HepG2 (cell line): ENCODE data around the gene LAMC3. TPM values are rescaled to one million over a fixed set of nuclear protein-coding genes. Genes with fewer than 3 reads are reported as not detected.

Source experiments
- ATAC-seq: fragments of 200-7000 bp; cut with Tn5 transposase; 3 replicates; pipeline ENCODE4 v1.9.1; 2020; ENCODE audit warnings: mild to moderate bottlenecking, moderate library complexity
- BruUV-seq: library from RNA; stranded (reverse); fragments of 400-500 nt; replicated peaks from 2 replicates; lab custom pipeline; 2021; lab: Mats Ljungman, UMichigan
- CTCF ChIA-PET: fragments of 300-600 bp; formaldehyde crosslinking; extraction: SDS; loops from one replicate; lab custom pipeline; 2021; ENCODE audit warnings: low total read pairs, inconsistent platforms, low intra/inter-chr PET ratio; lab: Yijun Ruan, JAX
- POLR2A ChIA-PET: fragments of 350-600 bp; sonication (Branson Sonifier 250); formaldehyde crosslinking; loops from one replicate; lab custom pipeline; 2020; ENCODE audit warnings: antibody characterized with exemption, inconsistent platforms; lab: Yijun Ruan, JAX
- DNase-seq: peaks from one replicate; pipeline ENCODE4 v3.0.0-alpha.2; 2015; ENCODE audit warnings: low spot score
- FAIRE-seq: peaks from 3 replicates; lab custom pipeline; 2011; peaks lifted over from hg19 to GRCh38; lab: Jason Lieb, UNC
- H2AFZ ChIP-seq: one replicate; pipeline ENCODE4 v1.6.1; 2011; ENCODE audit warnings: low read length, inconsistent platforms
- H3K27ac ChIP-seq: fragments of 300-600 bp; 3 replicates; pipeline ENCODE4 v1.8.0; 2011; ENCODE audit warnings: mixed run types, mild to moderate bottlenecking, mixed read lengths, low read length, inconsistent platforms; ENCODE audit not compliant: insufficient read depth; ENCODE audit errors: extremely low read length
- H3K27me3 ChIP-seq, 2 experiments: fragments of 200-600 bp in 1 of 2; 2 replicates in 1 of 2; 3 replicates in 1 of 2; pipeline versions ENCODE4 v1.6.0 to v1.8.0; 2011; ENCODE audit warnings: low read length in 2 of 2, mild to moderate bottlenecking in 2 of 2, moderate library complexity in 2 of 2, inconsistent platforms in 1 of 2; ENCODE audit not compliant: insufficient read depth in 2 of 2, control insufficient read depth in 1 of 2
- H3K36me3 ChIP-seq, 2 experiments: fragments of 200-600 bp in 1 of 2; replicated peaks in 1 of 2; 2 replicates in 1 of 2; 3 replicates in 1 of 2; pipeline versions ENCODE4 v1.5.1 to v1.8.0; 2011; ENCODE audit warnings: low read length in 2 of 2, inconsistent platforms in 1 of 2; ENCODE audit not compliant: insufficient read depth in 2 of 2, control insufficient read depth in 1 of 2
- H3K4me1 ChIP-seq: 2 replicates; pipeline ENCODE4 v1.5.1; 2012; ENCODE audit warnings: low read length, inconsistent platforms; ENCODE audit not compliant: insufficient read depth
- H3K4me2 ChIP-seq: 2 replicates; pipeline ENCODE4 v1.6.0; 2011; ENCODE audit warnings: low read depth, low read length, inconsistent platforms
- H3K4me3 ChIP-seq, 3 experiments: fragments of 200-600 bp in 1 of 3; sonication (generic), shearing (Covaris generic) in 1 of 3; replicated peaks in 1 of 3; 2 replicates each; pipeline ENCODE4 v1.5.1; 2011 to 2016; ENCODE audit warnings: low read length in 3 of 3, inconsistent platforms in 2 of 3, low read depth in 2 of 3, mild to moderate bottlenecking in 2 of 3, control low read depth in 1 of 3, mixed read lengths in 1 of 3; ENCODE audit not compliant: insufficient read depth in 1 of 3
- H3K79me2 ChIP-seq: one replicate; pipeline ENCODE4 v1.6.1; 2011; ENCODE audit warnings: low read length, inconsistent platforms; ENCODE audit not compliant: insufficient read depth
- H3K9ac ChIP-seq: 2 replicates; pipeline ENCODE4 v1.6.0; 2011; ENCODE audit warnings: mild to moderate bottlenecking, low read depth, low read length, inconsistent platforms; ENCODE audit not compliant: insufficient read depth
- H3K9me3 ChIP-seq: 2 replicates; pipeline ENCODE4 v1.5.1; 2012; ENCODE audit warnings: mild to moderate bottlenecking, low read length
- H4K20me1 ChIP-seq: 2 replicates; pipeline ENCODE4 v1.6.0; 2011; ENCODE audit warnings: inconsistent platforms, mild to moderate bottlenecking, low read length, moderate library complexity; ENCODE audit not compliant: insufficient read depth
- CSRNP2 ChIP-seq: sonication (generic); formaldehyde crosslinking; conservative IDR thresholded peaks from 2 replicates; pipeline ENCODE4 v1.8.0; 2022; ENCODE audit warnings: low read depth, missing genetic modification reagents
- GATAD1 ChIP-seq: IDR thresholded peaks from 2 replicates; pipeline ENCODE4 v1.6.1; 2016; ENCODE audit warnings: missing genetic modification reagents, missing compliant biosample characterization
- HDAC2 ChIP-seq: sonication (generic); formaldehyde crosslinking; IDR thresholded peaks from 2 replicates; pipeline ENCODE4 v1.4.0; 2020; ENCODE audit warnings: missing genetic modification reagents
- MBD4 ChIP-seq: IDR thresholded peaks from 2 replicates; pipeline ENCODE4 v1.6.1; 2012; ENCODE audit warnings: low read length, inconsistent platforms, borderline replicate concordance
- PHB2 ChIP-seq: fragments of 450-650 bp; IDR thresholded peaks from 2 replicates; pipeline ENCODE4 v1.6.1; 2018; ENCODE audit not compliant: partially characterized antibody
- RFX5 ChIP-seq: IDR thresholded peaks from 2 replicates; pipeline ENCODE4 v1.6.1; 2011; ENCODE audit warnings: low read depth, low read length, improper control_type of control experiment
- ZNF124 ChIP-seq: sonication (generic); formaldehyde crosslinking; IDR thresholded peaks from 2 replicates; pipeline ENCODE4 v1.4.0; 2020; ENCODE audit warnings: missing genetic modification reagents
- ZNF17 ChIP-seq: sonication (generic); formaldehyde crosslinking; IDR thresholded peaks from 2 replicates; pipeline ENCODE4 v1.5.0; 2020; ENCODE audit warnings: mild to moderate bottlenecking, missing genetic modification reagents
- WGBS: methylation state at CpG from one replicate; pipeline ENCODE4 v1.1.6; 2017; ENCODE audit warnings: low lambda C conversion rate; 5-methylcytosine and 5-hydroxymethylcytosine counted together
- in situ Hi-C: cut with HindIII; loops from 2 replicates; pipeline ENCODE4 v1.10.0; 2017; ENCODE audit warnings: low pct_unique_long_range_greater_than_20kb; ENCODE audit not compliant: extremely low pct_ligation_motif_present
- intact Hi-C: fragments of 100-400 bp; cut with micrococcal nuclease; formaldehyde crosslinking; loops from one replicate; pipeline ENCODE4 v1.10.0; 2022; ENCODE audit not compliant: unreplicated experiment
- polyA plus RNA-seq, 8 experiments: library from polyadenylated mRNA; depleted of rRNA in 3 of 8; stranded (reverse) in 7 of 8; unstranded in 1 of 8; fragments of >200 nt; fragmentation: Illumina TruSeq in 4 of 8; extraction: Trizol in 4 of 8; gene quantifications; 2 replicates each; pipeline versions ENCODE4 v1.2.1 to v1.2.3, GENCODE V29; 2011 to 2016; ENCODE audit warnings: low read depth in 4 of 8, missing spikeins in 1 of 8, mixed read lengths in 1 of 8; ENCODE audit not compliant: insufficient read depth in 1 of 8
- total RNA-seq, 5 experiments: library from RNA; depleted of rRNA; stranded (reverse); fragments of >200 nt; fragmentation: Illumina TruSeq; extraction: Trizol; gene quantifications; 2 replicates each; pipeline ENCODE4 v1.2.3, GENCODE V29; 2016; ENCODE audit warnings: low read depth in 1 of 5
- TF ChIP-seq, protein P1 (sequence below): sonication (generic); formaldehyde crosslinking; IDR thresholded peaks from 2 replicates; pipeline ENCODE4; 2020; ENCODE audit warnings: missing genetic modification reagents, mild to moderate bottlenecking, borderline replicate concordance

LAMC3 gene
- total and polyA plus RNA-seq, 2 of the 13 experiments (the other 11 are each of a cell fraction or from before 2014, with no cell fraction given): 0.07 to 0.57 TPM

DNA sequence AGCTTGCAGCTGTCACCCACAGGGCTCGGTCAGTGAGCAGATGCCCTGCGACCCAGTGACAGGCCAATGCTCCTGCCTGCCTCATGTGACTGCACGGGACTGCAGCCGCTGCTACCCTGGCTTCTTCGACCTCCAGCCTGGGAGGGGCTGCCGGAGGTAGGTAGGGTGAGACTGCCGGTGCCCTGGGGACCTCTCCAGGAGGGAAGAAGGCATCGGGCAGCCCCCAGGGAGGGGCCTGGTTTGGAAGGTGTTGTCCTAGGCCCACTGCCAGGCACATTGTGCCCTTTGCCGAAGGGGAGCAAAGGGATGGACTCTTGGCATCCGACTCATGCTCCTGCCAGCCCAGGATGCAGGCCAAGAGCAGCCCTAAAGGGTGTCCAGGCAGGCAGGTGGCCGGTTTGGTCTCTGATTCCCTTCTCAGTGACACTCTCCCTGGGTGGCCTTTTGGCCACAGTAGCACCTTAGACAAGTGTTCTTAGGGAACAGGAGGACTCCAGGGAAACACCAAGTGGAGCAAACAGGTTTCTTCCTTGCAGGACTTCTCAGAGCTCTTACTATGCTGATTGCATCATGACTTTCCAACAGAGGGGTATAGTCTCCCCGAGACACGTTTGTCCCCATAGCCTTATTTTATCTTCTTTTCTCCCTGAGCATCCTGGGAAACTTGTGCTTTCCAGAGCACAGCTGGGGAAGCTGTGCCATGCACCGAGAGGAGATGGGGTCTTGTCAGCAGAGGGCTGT is 59.3 kb downstream of the LAMC3 start:
- Histone ChIP-seq H3K36me3 (no peaks in the 10 kb centered on the region), H3K9ac (no peak overlapping the region), H3K9me3 (no peaks in the 10 kb centered on the region), H3K79me2 (no peaks in the 10 kb centered on the region), H3K27ac (no peak overlapping the region), H4K20me1 (no peaks in the 10 kb centered on the region), H3K27me3 (peaks cover 2 to 73% of the 10 kb centered on the region in 2 experiments; a peak in 3 of 5 replicates), H3K4me1 (no peaks in the 10 kb centered on the region), H3K4me2 (no peak overlapping the region), H2AFZ (no peak overlapping the region), H3K4me3 (no peak overlapping the region)
- in situ Hi-C loops: no loop called here
- WGBS: 6% methylated on average over 10 of the region's 14 CpGs
- intact Hi-C loops: no loop called here
- FAIRE-seq: no peak
- TF ChIP-seq MBD4: no peak
- TF ChIP-seq ZNF124 (CRISPR knock-in tag): no peak
- TF ChIP-seq CSRNP2 (CRISPR knock-in tag): no peak
- no peak for TF ChIP-seq PHB2
- TF ChIP-seq ZNF17 (CRISPR knock-in tag): no peak
- no peak for TF ChIP-seq RFX5
- TF ChIP-seq, protein P1, sequence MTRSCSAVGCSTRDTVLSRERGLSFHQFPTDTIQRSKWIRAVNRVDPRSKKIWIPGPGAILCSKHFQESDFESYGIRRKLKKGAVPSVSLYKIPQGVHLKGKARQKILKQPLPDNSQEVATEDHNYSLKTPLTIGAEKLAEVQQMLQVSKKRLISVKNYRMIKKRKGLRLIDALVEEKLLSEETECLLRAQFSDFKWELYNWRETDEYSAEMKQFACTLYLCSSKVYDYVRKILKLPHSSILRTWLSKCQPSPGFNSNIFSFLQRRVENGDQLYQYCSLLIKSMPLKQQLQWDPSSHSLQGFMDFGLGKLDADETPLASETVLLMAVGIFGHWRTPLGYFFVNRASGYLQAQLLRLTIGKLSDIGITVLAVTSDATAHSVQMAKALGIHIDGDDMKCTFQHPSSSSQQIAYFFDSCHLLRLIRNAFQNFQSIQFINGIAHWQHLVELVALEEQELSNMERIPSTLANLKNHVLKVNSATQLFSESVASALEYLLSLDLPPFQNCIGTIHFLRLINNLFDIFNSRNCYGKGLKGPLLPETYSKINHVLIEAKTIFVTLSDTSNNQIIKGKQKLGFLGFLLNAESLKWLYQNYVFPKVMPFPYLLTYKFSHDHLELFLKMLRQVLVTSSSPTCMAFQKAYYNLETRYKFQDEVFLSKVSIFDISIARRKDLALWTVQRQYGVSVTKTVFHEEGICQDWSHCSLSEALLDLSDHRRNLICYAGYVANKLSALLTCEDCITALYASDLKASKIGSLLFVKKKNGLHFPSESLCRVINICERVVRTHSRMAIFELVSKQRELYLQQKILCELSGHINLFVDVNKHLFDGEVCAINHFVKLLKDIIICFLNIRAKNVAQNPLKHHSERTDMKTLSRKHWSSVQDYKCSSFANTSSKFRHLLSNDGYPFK (CRISPR knock-in tag): no peak
- no peak for TF ChIP-seq HDAC2 (CRISPR knock-in tag)
- TF ChIP-seq GATAD1 (CRISPR knock-in tag): no peak
- POLR2A ChIA-PET: no interaction called here
- peak; percentile 16; the same call in 1 of the 3 replicates for ATAC-seq
- no peak for DNase-seq
- BruUV-seq: no TSS peak
- CTCF ChIA-PET: no interaction called here
